ENCODE measurements around the gene MARCHF6.
A peak's percentile ranks its signal among the peaks of the same experiment; 100 is the strongest.

Gene MARCHF6

GRCh38 chr5:10353241-10354047 is at the start of gene MARCHF6:
TSS of gene MARCHF6 (plus strand) at chr5:10353695. CDS start at chr5:10353899, 204 bp downstream.
- DNase-seq (ENCODE audit: low spot score): peak; percentile 96

- no peak for DNase-seq (ENCODE audit: low spot score)
Observed at GRCh38 chr5:10303699-10304170, 49.8 kb upstream of the MARCHF6 start.

- DNase-seq (ENCODE audit: low spot score): peak; percentile 31
Observed at GRCh38 chr5:10304932-10305331, 48.6 kb upstream of the MARCHF6 start.

GRCh38 chr5:10306114-10306513 is 47.4 kb upstream of the MARCHF6 start:
- no peak for DNase-seq (ENCODE audit: low spot score)

- DNase-seq (ENCODE audit: low spot score): no peak
Observed at GRCh38 chr5:10306806-10307205, 46.7 kb upstream of the MARCHF6 start.

- peak; percentile 59 for DNase-seq (ENCODE audit: low spot score)
Observed at GRCh38 chr5:10307206-10308148, 46.0 kb upstream of the MARCHF6 start, which contains the start of gene CMBL. TSS of gene CMBL (minus strand) at chr5:10307902. CDS start at chr5:10290762, 17,140 bp downstream.

- DNase-seq (ENCODE audit: low spot score): no peak
Observed at GRCh38 chr5:10308844-10309243, 44.7 kb upstream of the MARCHF6 start.

- DNase-seq (ENCODE audit: low spot score): peak; percentile 88
Observed at GRCh38 chr5:10310066-10310779, 43.3 kb upstream of the MARCHF6 start.

- DNase-seq (ENCODE audit: low spot score): peak; percentile 42
Observed at GRCh38 chr5:10310835-10311570, 42.5 kb upstream of the MARCHF6 start.

- no peak for DNase-seq (ENCODE audit: low spot score)
Observed at GRCh38 chr5:10311595-10312425, 41.7 kb upstream of the MARCHF6 start.

- DNase-seq (ENCODE audit: low spot score): no peak
Observed at GRCh38 chr5:10315201-10315600, 38.3 kb upstream of the MARCHF6 start.

- DNase-seq (ENCODE audit: low spot score): no peak
Observed at GRCh38 chr5:10315824-10316509, 37.5 kb upstream of the MARCHF6 start.

GRCh38 chr5:10317825-10318682 is 35.4 kb upstream of the MARCHF6 start:
- peak; percentile 79 for DNase-seq (ENCODE audit: low spot score)

- DNase-seq (ENCODE audit: low spot score): no peak
Observed at GRCh38 chr5:10319202-10319851, 34.2 kb upstream of the MARCHF6 start.

- no peak for DNase-seq (ENCODE audit: low spot score)
Observed at GRCh38 chr5:10320793-10321192, 32.7 kb upstream of the MARCHF6 start.

- no peak for DNase-seq (ENCODE audit: low spot score)
Observed at GRCh38 chr5:10321882-10322281, 31.6 kb upstream of the MARCHF6 start.

GRCh38 chr5:10323588-10324488 is 29.7 kb upstream of the MARCHF6 start:
- DNase-seq (ENCODE audit: low spot score): peak; percentile 45
